ENCODE measurements around the gene GRID1. TPM values are rescaled to one million over a fixed set of nuclear protein-coding genes. Genes with fewer than 3 reads are reported as not detected.
A peak's percentile ranks its signal among the peaks of the same experiment; 100 is the strongest.

GRID1 gene
- polyA plus RNA-seq, 1 donor (not counting 4 experiments of a cell fraction or from before 2014, with no cell fraction given), result 0.01 TPM

DNA sequence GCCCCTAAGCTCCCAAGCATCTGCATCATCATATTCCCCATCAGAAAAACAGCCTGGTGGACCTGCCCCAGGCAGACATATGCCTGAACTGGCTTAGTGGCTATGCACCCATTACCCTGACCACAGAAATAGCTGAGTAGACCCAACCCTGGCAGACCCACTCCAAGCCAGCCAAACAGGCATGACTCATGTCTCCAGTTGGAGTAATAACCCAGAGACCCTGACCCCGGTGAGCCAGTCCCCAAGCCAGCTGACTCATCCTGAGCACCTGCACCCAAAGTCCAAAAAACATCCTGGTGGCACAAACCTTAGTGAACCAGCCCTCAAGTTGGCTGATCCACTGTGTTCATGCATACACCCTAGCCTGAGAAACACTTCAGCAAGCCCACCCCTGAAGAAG lies 555.9 kb downstream of the GRID1 start:
- no peaks in the 10 kb centered on the region for H3K27me3 ChIP-seq (ENCODE audit: control insufficient read depth, extremely low read depth, insufficient read depth, low read length)
- no peak for DNase-seq (ENCODE audit: low read depth, low spot score)
- H3K27ac ChIP-seq (ENCODE audit: control insufficient read depth, insufficient read depth, low read length), result no peak overlapping the region
- H2AFZ ChIP-seq (ENCODE audit: control insufficient read depth, low read length), result no peak overlapping the region
- dilution Hi-C loops (cut with MboI; ENCODE audit: extremely low pct_ligation_motif_present, low sequenced_read_pairs), result no loop called here
- no peaks in the 10 kb centered on the region for H3K79me2 ChIP-seq (ENCODE audit: control insufficient read depth, insufficient read depth, low read length)
- H4K20me1 ChIP-seq (ENCODE audit: control insufficient read depth, extremely low read depth, insufficient read depth, low read length), result no peaks in the 10 kb centered on the region
- H3K9me3 ChIP-seq (ENCODE audit: control insufficient read depth, low read depth, low read length), result peaks cover 2% of the 10 kb centered on the region
- no peaks in the 10 kb centered on the region for H3K36me3 ChIP-seq (ENCODE audit: control insufficient read depth in 2 of 2, extremely low read depth in 1 of 2, insufficient read depth in 2 of 2, low read length in 2 of 2)
- H3K4me1 ChIP-seq (ENCODE audit: control insufficient read depth, extremely low read depth, insufficient read depth, low read length), result no peaks in the 10 kb centered on the region
- no peak overlapping the region for H3K4me2 ChIP-seq (ENCODE audit: control insufficient read depth, extremely low read depth, insufficient read depth, low read depth, low read length)
- TF ChIP-seq CTCF (optimal IDR thresholded peaks at IDR 0.05 in 1 of 3, IDR thresholded peaks at IDR 0.05 in 1 of 3, conservative IDR thresholded peaks at IDR 0.05 in 1 of 3; ENCODE audit: extremely low read depth in 1 of 3, insufficient read depth in 2 of 3, low read length in 3 of 3) (no peak), EZH2 (IDR thresholded peaks at IDR 0.05; ENCODE audit: low read length) (no peak)
- H3K4me3 ChIP-seq (ENCODE audit: control insufficient read depth in 2 of 3, extremely low read depth in 1 of 3, insufficient read depth in 2 of 3, low read depth in 1 of 3, low read length in 3 of 3), result no peak overlapping the region
- H3K9ac ChIP-seq (ENCODE audit: control insufficient read depth, extremely low read depth, insufficient read depth, low read length), result no peak overlapping the region
- FAIRE-seq, result no peak
- H3K9me1 ChIP-seq (ENCODE audit: control insufficient read depth, extremely low read depth, insufficient read depth, low read length), result no peaks in the 10 kb centered on the region

DNA sequence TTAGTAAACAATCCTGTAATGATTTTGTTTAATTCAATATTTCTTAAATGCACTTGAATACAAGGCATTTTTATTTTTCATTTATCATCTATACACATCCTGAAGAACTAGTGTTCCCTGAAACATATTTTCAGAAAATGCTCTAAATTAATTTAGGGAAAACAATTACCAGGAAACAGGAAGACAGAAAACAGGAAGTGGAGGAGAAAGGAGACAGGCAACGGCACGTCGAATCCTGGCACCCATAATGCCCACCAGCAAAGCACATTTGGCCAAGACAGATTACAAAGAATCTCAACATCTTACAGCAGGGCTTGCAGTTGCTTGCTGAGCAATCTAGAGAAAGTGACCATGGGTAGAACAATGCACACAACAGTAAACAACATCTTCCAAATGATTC lies 571.1 kb downstream of the GRID1 start:
- no peaks in the 10 kb centered on the region for H3K4me1 ChIP-seq (ENCODE audit: control insufficient read depth, extremely low read depth, insufficient read depth, low read length)
- no peaks in the 10 kb centered on the region for H3K9me3 ChIP-seq (ENCODE audit: control insufficient read depth, low read depth, low read length)
- no peak overlapping the region for H3K9ac ChIP-seq (ENCODE audit: control insufficient read depth, extremely low read depth, insufficient read depth, low read length)
- no peak for FAIRE-seq
- no peak overlapping the region for H3K4me2 ChIP-seq (ENCODE audit: control insufficient read depth, extremely low read depth, insufficient read depth, low read depth, low read length)
- peak overlapping the region; percentile 83 for H2AFZ ChIP-seq (ENCODE audit: control insufficient read depth, low read length)
- H3K27ac ChIP-seq (ENCODE audit: control insufficient read depth, insufficient read depth, low read length), result no peak overlapping the region
- no peaks in the 10 kb centered on the region for H3K79me2 ChIP-seq (ENCODE audit: control insufficient read depth, insufficient read depth, low read length)
- no peaks in the 10 kb centered on the region for H3K36me3 ChIP-seq (ENCODE audit: control insufficient read depth in 2 of 2, extremely low read depth in 1 of 2, insufficient read depth in 2 of 2, low read length in 2 of 2)
- H3K4me3 ChIP-seq (ENCODE audit: control insufficient read depth in 2 of 3, extremely low read depth in 1 of 3, insufficient read depth in 2 of 3, low read depth in 1 of 3, low read length in 3 of 3), result no peak overlapping the region
- dilution Hi-C loops (cut with MboI; ENCODE audit: extremely low pct_ligation_motif_present, low sequenced_read_pairs), result no loop called here
- no peaks in the 10 kb centered on the region for H3K27me3 ChIP-seq (ENCODE audit: control insufficient read depth, extremely low read depth, insufficient read depth, low read length)
- TF ChIP-seq EZH2 (IDR thresholded peaks at IDR 0.05; ENCODE audit: low read length) (no peak), CTCF (optimal IDR thresholded peaks at IDR 0.05 in 1 of 3, IDR thresholded peaks at IDR 0.05 in 1 of 3, conservative IDR thresholded peaks at IDR 0.05 in 1 of 3; ENCODE audit: extremely low read depth in 1 of 3, insufficient read depth in 2 of 3, low read length in 3 of 3) (no peak)
- no peaks in the 10 kb centered on the region for H3K9me1 ChIP-seq (ENCODE audit: control insufficient read depth, extremely low read depth, insufficient read depth, low read length)
- no peaks in the 10 kb centered on the region for H4K20me1 ChIP-seq (ENCODE audit: control insufficient read depth, extremely low read depth, insufficient read depth, low read length)
- DNase-seq (ENCODE audit: low read depth, low spot score), result no peak
